GM12873 (cell line): Measurements from ENCODE around the gene NDRG2.

Experiments used
- CTCF ChIP-seq: IDR thresholded peaks from 2 replicates; pipeline ENCODE4 v1.5.1; 2012; ENCODE audit warnings: low read depth, mild to moderate bottlenecking, moderate library complexity, low read length, control low read depth; ENCODE audit not compliant: insufficient read depth; ENCODE audit errors: missing control alignments

NDRG2 gene

GRCh38 chr14:21054123-21054767 is 29.4 kb upstream of the NDRG2 start:
- TF ChIP-seq CTCF = no peak

GRCh38 chr14:21053184-21054122 is 28.6 kb upstream of the NDRG2 start:
- TF ChIP-seq CTCF = no peak

GRCh38 chr14:21050597-21050996 is 25.7 kb upstream of the NDRG2 start:
- TF ChIP-seq CTCF = no peak

GRCh38 chr14:21049271-21049673 is 24.4 kb upstream of the NDRG2 start:
- no peak for TF ChIP-seq CTCF

- no peak for TF ChIP-seq CTCF
Observed at GRCh38 chr14:21048638-21049037, 23.8 kb upstream of the NDRG2 start.

- no peak for TF ChIP-seq CTCF
Observed at GRCh38 chr14:21047378-21047781, 22.5 kb upstream of the NDRG2 start.

GRCh38 chr14:21043974-21044618 is 19.2 kb upstream of the NDRG2 start:
- no peak for TF ChIP-seq CTCF
